Activated CD4-positive, alpha-beta T cell treated with anti-CD3 and anti-CD28 coated beads, Interleukin-2, amount 50 U/mL, for 16 hours (primary cell): ENCODE measurements around the gene TMEM238.
A peak's percentile ranks its signal among the peaks of the same experiment; 100 is the strongest.
"Not testable (repeated sequence)": the region's sequence is repeated elsewhere in the genome, so short reads cannot be mapped to it uniquely, and the experiment has no call there.

Source experiments
- DNase-seq: peaks from one replicate; pipeline ENCODE4 v3.0.0-alpha.2; 2020

The TMEM238 gene

GRCh38 chr19:55384131-55384919, at the start of gene TMEM238:
TMEM238 (minus strand) TSS chr19:55384292; CDS start chr19:55384259, 33 bp downstream.
- DNase-seq: peak; percentile 46

GRCh38 chr19:55433292-55433691, 49.2 kb upstream of the TMEM238 start:
- no peak for DNase-seq

- no peak for DNase-seq
These were observed 48.3 kb upstream of the TMEM238 start for GRCh38 chr19:55432241-55432959.

GRCh38 chr19:55431183-55431582, 47.1 kb upstream of the TMEM238 start:
- DNase-seq: no peak

- DNase-seq: no peak
These were observed 42.0 kb upstream of the TMEM238 start for GRCh38 chr19:55426042-55426441.

- no peak for DNase-seq
These were observed 40.4 kb upstream of the TMEM238 start for GRCh38 chr19:55424518-55424917.

GRCh38 chr19:55423225-55424005, 39.3 kb upstream of the TMEM238 start:
- DNase-seq: no peak

- not testable (repeated sequence) for DNase-seq
These were observed 37.2 kb upstream of the TMEM238 start for GRCh38 chr19:55421281-55421680.

- no peak for DNase-seq
These were observed 35.6 kb upstream of the TMEM238 start for GRCh38 chr19:55419624-55420236.

- DNase-seq: no peak
These were observed 35.0 kb upstream of the TMEM238 start for GRCh38 chr19:55419103-55419502.

- peak; percentile 66 for DNase-seq
These were observed 34.1 kb upstream of the TMEM238 start for GRCh38 chr19:55418185-55418584.

- DNase-seq: no peak
These were observed 26.1 kb upstream of the TMEM238 start for GRCh38 chr19:55410168-55410567.

GRCh38 chr19:55409179-55409578, 25.1 kb upstream of the TMEM238 start:
- not testable (repeated sequence) for DNase-seq

- DNase-seq: no peak
These were observed 24.4 kb upstream of the TMEM238 start for GRCh38 chr19:55408533-55408872.

- DNase-seq: peak; percentile 99
These were observed 23.9 kb upstream of the TMEM238 start for GRCh38 chr19:55407800-55408532.

GRCh38 chr19:55407550-55407799, 23.4 kb upstream of the TMEM238 start, which contains the start of gene UBE2S:
UBE2S (minus strand) TSS chr19:55407788; CDS start chr19:55407589, 199 bp downstream.
- not testable (repeated sequence) for DNase-seq

- no peak for DNase-seq
These were observed 22.9 kb upstream of the TMEM238 start for GRCh38 chr19:55406826-55407549.

GRCh38 chr19:55406091-55406825, 22.2 kb upstream of the TMEM238 start:
- no peak for DNase-seq

GRCh38 chr19:55405638-55406037, 21.5 kb upstream of the TMEM238 start:
- no peak for DNase-seq

GRCh38 chr19:55402509-55402908, 18.4 kb upstream of the TMEM238 start:
- DNase-seq: no peak

- DNase-seq: not testable (repeated sequence)
These were observed 17.3 kb upstream of the TMEM238 start for GRCh38 chr19:55401390-55401789.
